GM18517 (cell line): Measurements from ENCODE around the gene TMEM176B.

Source experiments
- ATAC-seq: cut with Tn5 transposase; IDR thresholded peaks from one replicate; pipeline ENCODE4 v1.9.1; 2021; ENCODE audit warnings: mild to moderate bottlenecking, moderate library complexity; ENCODE audit not compliant: unreplicated experiment

The TMEM176B gene

GRCh38 chr7:150754951-150755350 is 45.2 kb downstream of the TMEM176B start:
- no peak for ATAC-seq

- no peak for ATAC-seq
Observed at GRCh38 chr7:150753826-150754603, 46.1 kb downstream of the TMEM176B start.

- ATAC-seq = no peak
Observed at GRCh38 chr7:150753239-150753638, 46.9 kb downstream of the TMEM176B start.

DNA sequence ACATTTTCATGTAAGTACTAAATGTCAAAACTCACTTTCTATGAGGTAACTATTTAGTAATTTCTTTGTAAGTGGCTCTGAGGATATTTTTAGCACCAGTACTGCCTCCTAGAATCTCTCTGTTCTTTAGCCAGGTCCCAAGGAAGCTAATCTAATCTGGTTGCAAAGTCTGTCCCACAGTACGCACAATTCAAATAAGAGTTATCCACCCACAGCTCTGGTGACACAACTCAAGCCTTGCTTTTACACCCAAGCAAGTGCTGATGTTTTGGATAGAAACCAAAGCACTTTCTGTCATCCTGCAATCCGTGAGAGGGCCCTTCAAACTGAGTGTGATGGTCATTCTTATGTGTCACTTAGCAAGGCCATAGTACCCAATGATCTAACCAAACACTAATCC is 48.5 kb downstream of the TMEM176B start:
- ATAC-seq = no peak

DNA sequence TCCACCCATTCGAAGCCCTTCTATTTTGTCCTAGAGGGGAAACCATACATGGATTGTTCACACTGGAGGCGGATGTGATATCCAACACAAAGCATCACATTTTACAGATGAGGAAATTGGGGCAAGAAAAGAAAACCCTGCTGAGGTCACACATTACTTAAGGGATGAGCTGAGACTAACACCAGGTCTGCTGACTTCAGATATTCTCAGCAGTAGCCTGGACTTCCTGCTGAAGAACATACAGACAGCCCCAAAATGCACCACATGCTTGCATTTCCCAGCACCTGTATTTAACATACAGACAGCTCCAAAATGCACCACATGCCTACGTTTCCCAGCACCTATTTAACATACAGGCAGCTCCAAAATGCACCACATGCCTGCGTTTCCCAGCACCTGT is 51.8 kb downstream of the TMEM176B start:
- no peak for ATAC-seq

GRCh38 chr7:150746921-150747320 is 53.2 kb downstream of the TMEM176B start:
- no peak for ATAC-seq

DNA sequence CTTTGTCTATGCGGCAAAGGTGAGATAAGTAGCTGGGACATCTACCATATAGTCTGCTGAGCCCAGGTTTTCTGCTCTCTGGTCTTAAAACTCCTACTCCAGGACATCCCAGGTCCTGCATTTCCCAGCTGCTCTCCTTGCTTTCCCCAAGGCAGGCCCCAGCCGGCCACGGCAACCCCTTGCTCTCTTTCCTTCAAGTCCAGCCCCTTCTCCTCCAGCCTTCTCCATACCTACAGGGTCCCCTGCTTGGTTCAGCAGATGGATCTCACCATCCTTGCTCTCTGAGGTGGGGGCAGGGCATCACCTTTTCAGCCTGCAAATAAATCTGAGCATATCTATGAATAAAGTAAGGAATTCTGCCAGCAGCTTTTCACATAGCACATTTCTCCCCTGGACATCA is 54.3 kb downstream of the TMEM176B start:
- no peak for ATAC-seq

GRCh38 chr7:150745086-150745485 is 55.1 kb downstream of the TMEM176B start:
- no peak for ATAC-seq

DNA sequence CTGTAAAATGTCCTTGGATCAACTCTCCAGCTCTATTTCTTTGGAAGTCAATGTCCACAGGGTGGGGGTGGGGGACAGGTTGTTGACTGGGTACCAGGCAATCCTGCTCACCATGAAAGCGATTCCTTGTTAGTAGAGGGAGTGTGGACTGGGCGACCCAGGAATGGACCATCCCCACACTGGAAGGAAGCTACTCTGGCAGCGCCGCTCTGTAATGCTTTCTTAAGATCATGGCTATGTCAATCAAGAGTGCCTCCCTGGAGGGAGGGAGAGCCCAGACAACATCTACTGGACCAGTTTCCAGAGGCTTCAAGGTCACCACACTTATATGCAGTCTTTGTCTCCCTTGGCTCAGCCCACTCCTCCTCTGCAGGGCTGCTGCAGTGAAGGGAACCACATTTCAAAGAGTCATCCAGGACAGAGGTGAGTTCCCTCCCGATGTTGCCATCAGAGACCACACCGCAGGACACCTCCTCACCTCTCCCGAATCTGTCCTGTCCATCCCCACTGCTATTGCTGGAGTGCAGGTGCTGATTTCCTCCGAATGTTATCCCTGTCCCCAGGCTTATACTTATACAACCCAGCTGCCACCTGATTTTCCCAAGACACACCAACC is 56.0 kb downstream of the TMEM176B start:
- no peak for ATAC-seq

DNA sequence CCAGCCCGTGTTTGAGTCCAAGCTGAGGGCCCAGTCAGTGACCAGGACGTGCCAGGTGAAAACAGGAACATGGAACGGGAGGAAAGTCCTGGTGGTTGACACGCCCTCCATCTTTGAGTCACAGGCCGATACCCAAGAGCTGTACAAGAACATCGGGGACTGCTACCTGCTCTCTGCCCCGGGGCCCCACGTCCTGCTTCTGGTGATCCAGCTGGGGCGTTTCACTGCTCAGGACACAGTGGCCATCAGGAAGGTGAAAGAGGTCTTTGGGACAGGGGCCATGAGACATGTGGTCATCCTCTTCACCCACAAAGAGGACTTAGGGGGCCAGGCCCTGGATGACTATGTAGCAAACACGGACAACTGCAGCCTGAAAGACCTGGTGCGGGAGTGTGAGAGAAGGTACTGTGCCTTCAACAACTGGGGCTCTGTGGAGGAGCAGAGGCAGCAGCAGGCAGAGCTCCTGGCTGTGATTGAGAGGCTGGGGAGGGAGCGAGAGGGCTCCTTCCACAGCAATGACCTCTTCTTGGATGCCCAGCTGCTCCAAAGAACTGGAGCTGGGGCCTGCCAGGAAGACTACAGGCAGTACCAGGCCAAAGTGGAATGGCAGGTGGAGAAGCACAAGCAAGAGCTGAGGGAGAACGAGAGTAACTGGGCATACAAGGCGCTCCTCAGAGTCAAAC is 57.7 kb downstream of the TMEM176B start:
- ATAC-seq = no peak
